RPMI7951 (cell line): ENCODE measurements around the gene TGFBR3L. TPM values are rescaled to one million over a fixed set of nuclear protein-coding genes. Genes with fewer than 3 reads are reported as not detected.
A peak's percentile ranks its signal among the peaks of the same experiment; 100 is the strongest.

Experiments used
- DNase-seq: peaks from one replicate; pipeline ENCODE4 v3.0.0-alpha.2; 2012; ENCODE audit warnings: low read depth
- total RNA-seq: library from RNA; depleted of rRNA; stranded (reverse); fragments of >200 nt; shearing (Covaris generic); gene quantifications from 2 replicates; pipeline ENCODE4 v1.2.3, GENCODE V29; 2014; rRNA removed

The TGFBR3L gene
- total RNA-seq, result 0.36 and 2.1 TPM in 2 replicates

DNA sequence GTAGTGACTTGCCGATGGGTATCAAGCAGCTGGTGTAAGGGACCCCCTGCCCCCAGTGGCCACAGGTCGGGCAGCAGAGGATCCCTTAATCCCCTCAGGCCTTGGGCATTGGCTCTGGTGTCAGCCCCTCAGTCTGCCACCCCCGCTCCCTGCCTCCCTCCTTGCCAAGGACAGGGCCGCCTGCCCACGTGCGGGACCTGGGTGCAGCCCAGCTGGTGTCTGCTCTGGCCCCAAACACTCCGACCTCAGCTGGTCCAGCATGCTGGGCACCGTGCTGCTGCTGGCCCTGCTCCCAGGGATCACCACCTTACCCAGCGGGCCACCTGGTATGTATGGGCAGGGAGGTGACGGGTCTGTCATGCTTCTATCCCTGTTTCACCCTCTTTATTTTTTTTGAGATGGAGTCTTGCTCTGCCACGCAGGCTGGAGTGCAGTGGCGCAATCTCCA is at the start of gene TGFBR3L:
TSS of gene TGFBR3L (plus strand) at position 233 of the 448 bp plus-strand sequence.
- no peak for DNase-seq

DNA sequence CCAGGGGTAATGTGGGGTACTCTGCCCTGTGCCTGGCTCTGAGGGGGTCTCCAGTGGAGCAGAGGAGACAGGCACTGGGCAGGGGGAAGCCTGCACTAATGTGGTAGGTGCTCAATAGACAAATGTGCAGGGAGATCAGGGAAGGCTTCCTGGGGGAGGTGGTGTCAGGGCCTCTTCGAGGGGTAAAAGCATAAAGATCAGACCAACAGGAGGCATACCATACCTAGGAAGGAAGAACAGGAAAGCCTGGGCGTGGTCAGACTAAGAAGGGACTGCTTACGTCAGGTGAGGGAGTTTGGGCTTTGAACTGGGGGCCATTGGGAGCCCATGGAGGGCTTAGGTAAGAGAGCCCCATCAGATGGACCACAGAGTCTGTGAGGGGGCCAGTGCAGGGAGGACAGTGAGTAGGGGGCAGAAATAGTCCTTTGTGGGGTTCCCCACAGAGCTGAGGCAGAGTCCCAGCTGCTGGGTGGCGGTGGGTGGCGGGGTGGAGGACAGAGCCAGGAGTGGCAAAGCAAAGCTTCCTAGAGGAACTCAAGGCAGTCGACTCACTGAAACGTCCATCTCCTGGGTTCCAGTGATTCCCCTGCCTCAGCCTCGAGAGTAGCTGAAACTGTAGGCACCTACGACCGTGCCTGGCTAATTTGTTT is 49.2 kb upstream of the TGFBR3L start:
- DNase-seq, result no peak

DNA sequence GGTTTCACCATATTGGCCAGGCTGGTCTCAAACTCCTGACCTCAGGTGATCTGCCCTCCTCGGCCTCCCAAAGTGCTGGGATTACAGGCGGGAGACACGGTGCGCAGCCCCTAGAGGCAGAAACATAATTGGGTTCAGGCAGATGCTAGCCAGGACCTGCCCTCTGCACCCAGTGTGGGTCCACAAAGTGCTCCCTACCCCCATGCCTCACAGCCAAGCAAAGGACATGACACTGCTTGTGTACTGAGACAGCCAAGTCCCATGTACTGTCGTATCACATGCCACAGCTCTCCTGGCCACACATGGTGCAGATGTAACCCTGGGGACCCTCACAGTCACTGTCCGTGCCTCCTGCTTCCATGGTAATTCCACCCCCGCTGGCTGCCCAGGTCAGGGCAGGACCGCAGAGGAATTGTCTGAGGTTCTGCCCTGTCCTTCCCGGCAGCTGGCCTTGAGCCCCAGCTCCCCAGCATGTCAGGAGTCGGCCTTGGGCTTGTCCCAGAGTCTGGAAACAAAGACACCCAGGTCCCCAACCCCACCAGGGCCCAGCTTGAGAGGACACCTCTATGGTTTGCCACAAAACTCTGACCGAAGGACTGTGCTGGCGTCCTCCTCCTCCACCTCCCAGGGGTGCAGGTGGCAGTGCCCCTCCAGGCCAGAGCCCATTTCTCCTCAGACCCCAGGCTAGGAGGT is 48.1 kb upstream of the TGFBR3L start:
- DNase-seq, result no peak

DNA sequence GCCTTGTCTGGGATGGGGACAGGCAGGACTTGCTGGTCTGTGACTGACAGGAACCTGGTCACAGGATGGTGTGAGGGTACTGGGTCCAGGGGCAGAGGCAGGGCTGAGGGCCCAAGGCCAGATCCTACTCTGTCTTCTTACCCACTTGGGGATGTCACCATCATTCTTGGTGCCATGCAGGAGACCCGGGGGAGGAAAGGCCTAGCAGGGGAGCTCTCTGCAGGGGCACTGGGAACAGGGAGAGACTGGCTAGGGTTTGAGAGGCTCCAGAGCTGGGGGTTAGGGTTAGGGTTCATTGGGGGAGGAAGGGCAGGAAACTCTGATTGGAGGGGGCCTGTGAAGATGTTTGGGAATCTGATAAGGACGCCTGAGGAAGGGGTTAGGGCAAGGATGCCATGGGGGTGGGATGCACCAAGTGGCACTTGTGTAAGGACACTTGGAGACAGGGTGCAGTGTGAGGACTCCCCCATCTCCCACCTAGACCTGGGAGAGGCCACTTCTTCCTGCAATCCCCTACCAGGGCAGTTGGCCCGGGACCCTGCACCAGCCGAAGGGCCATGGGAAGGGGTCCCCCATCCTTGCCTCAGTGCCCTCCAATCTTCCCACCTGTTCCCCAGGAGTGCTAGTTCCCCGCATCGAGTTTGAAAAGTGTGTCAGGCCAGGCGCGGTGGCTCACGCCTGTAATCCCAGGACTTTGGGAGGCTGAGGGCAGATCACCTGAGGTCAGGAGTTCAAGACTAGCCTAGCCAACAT is 47.4 kb upstream of the TGFBR3L start:
- DNase-seq, result no peak

GRCh38 chr19:7868326-7868670 is 46.3 kb upstream of the TGFBR3L start:
- peak; percentile 25 for DNase-seq

- DNase-seq, result peak; percentile 68
Measured at GRCh38 chr19:7868671-7869452, 45.8 kb upstream of the TGFBR3L start.

- peak; percentile 48 for DNase-seq
Measured at GRCh38 chr19:7869453-7869909, 45.1 kb upstream of the TGFBR3L start.

- DNase-seq, result peak; percentile 58
Measured at GRCh38 chr19:7869910-7870511, 44.6 kb upstream of the TGFBR3L start.

GRCh38 chr19:7870571-7871436 is 43.8 kb upstream of the TGFBR3L start:
- DNase-seq, result peak; percentile 72

DNA sequence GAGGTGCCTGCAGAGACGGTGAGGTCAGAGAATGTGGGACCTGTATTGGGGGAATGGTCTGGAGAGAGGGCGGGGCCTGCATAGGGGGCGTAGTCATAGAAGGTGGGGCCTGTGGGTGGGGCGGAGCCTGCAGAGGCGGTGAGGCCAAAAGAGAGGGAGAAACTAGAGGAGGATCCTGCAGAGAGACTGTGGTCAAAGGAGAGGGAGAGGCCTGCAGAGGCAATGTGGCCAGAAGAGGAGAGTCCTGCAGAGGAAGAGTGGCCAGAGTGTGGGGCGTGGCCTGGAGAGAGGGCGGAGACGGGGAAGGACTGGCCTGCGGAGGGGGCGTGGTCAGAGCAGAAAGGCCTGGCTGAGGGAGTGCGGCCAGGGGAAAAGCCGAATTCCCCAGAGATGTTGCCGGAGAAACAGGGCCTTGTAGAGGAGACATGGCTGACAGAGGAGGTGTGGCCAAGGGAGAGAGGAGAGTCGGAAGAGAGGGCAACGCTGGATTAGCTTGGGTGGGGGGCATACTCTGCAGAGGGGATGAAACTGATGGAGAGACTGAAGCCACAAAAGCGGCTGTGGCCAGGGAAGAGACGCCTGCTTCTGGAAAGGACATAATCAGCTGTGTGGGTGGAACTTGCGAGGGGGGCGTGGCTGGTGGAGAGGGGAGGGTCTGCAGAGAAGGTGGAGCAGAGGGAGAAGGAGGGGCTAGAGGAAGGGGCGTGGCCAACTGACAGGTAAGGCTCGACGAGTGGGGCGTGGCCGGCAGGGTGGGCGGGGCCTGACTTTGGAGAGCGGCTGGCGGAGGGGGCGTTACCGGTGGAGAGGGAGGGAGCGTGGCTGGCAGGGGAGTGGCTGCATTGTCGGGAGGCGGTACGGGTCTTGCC is 43.0 kb upstream of the TGFBR3L start:
- peak; percentile 90 for DNase-seq

DNA sequence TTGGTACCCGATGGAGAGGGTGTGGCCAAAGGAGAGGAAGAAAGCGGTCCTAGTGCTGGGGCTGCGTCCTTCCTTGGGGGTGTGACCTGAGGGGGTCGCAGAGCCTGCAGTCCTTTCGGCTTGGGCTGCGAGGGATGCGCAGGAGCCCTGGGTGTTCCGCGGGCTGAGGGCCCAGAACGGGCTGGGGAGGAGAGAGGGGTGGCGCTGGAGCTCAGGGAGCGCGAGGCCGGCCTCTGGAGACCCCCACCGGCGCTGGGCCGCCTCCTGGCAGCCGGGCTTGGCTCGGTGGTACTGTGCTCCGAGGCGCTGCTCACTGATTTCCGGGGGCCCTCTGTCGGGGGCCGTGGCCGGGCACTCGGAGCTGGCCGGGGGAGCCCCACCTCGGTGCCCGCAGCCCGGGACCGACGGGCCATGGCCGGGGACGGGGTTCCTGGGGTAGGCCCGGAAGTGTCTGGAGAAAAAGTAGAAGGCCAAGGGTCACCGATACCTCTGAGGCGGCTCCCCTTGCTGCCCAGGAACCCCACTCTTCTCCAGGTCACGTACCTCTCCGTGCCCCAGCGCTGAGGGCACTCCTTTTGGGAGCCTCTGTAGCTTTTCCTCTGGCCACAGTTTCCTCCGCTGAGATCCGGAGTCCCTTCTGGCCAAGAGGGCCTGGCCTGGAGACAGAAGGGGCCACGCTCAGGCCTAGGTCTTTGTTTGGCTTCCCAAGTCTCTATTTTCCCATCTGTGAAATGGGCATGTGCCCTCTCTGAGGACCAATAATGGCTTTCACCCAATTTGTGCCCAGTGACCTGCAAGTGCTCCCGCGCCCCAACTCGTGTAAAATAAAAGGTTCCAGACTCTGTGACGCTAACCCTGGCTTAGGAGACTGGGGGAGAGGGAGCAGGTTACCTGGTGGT is 42.1 kb upstream of the TGFBR3L start:
- DNase-seq, result no peak

DNA sequence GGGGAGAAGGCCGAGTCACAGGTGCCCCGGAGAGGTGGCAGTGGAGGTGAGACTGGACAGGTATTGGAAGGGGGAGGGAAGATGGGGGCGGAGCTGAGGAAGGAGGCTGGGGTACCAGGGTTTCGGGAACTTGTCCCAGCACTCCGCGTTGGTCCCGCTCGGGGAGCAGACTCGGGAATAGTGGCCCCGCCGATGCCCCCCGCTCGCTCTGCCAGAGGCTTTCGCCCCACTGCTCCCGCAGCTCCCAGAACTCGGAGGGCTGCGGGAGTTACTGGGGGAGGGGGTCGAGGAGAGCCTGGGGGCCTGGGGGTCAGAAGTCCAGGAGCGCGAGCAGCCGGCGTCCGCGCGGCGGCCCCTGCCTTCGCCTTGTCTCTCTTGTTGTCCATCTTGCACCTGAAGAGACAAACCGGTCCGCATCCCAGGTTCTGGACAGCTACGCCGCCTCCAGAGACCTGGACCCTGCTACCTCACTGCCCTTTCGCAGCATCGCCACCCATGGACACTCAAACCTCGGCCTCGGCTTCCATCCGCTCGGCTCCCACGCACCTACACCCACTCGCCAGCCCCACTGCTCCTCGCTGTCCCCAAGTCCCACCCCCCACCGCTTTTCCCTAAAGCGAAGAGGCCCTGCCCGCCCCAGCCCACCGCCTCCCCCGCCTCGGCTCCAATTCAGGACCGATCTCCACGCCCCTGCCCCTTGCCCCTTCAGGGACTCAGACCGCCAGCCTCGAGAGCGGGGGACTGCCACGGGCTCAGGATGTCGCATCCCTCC is 41.1 kb upstream of the TGFBR3L start:
- DNase-seq, result no peak

- no peak for DNase-seq
Measured at GRCh38 chr19:7874076-7874896, 40.3 kb upstream of the TGFBR3L start, which contains the start of gene PRR36. PRR36 (minus strand) TSS chr19:7874390; CDS start chr19:7873689, 701 bp downstream.

DNA sequence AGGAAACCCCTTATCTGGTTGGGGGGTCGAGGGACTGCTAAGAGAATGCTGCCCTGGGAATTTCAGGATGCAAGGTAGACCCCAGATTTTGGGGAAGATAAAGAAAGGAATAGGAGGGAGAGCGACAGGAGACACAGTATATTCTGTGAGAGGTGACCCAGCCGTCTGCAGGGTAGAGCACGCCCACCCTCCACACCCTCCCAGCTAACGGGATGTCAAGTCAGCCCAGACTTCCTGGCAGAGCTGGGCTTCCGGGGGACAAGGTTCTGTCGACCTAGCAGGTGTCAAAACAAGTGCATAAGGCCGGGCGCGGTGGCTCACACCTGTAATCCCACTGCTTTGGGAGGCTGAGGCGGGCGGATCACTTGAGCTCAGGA is 39.7 kb upstream of the TGFBR3L start:
- no peak for DNase-seq

- no peak for DNase-seq
Measured at GRCh38 chr19:7877249-7877836, 37.3 kb upstream of the TGFBR3L start.

GRCh38 chr19:7879111-7879807 is 35.4 kb upstream of the TGFBR3L start:
- DNase-seq, result no peak
